Activated naive CD4-positive, alpha-beta T cell treated with anti-CD3 and anti-CD28 coated beads, Interleukin-2, amount 10 ng/mL, durations not matched to agents 7 days and 5 days (primary cell): Measurements from ENCODE around the gene UQCRC1.

Experiments used
- CTCF ChIA-PET: fragments of 350-600 bp; sonication (Branson Sonifier 250); formaldehyde crosslinking; loops from one replicate; lab custom pipeline; 2021; ENCODE audit warnings: antibody characterized with exemption; lab: Charles Lee
- DNase-seq: peaks from one replicate; pipeline ENCODE4 v3.0.0-alpha.2; 2020
- H3K27ac Mint-ChIP-seq: one replicate; pipeline ENCODE4 v1.8.0; 2021; ENCODE audit warnings: mild to moderate bottlenecking, moderate library complexity, mixed read lengths
- H3K27me3 Mint-ChIP-seq: one replicate; pipeline ENCODE4 v1.8.0; 2021; ENCODE audit warnings: mild to moderate bottlenecking, mixed read lengths
- H3K36me3 Mint-ChIP-seq: one replicate; pipeline ENCODE4 v1.8.0; 2021; ENCODE audit warnings: mixed read lengths
- H3K4me1 Mint-ChIP-seq: one replicate; pipeline ENCODE4 v1.8.0; 2021; ENCODE audit warnings: mixed read lengths
- H3K4me3 Mint-ChIP-seq: one replicate; pipeline ENCODE4 v1.8.0; 2021; ENCODE audit warnings: mild to moderate bottlenecking, moderate library complexity, mixed read lengths
- H3K9me3 Mint-ChIP-seq: one replicate; pipeline ENCODE4 v1.8.0; 2021; ENCODE audit warnings: mixed read lengths

UQCRC1 gene

DNA sequence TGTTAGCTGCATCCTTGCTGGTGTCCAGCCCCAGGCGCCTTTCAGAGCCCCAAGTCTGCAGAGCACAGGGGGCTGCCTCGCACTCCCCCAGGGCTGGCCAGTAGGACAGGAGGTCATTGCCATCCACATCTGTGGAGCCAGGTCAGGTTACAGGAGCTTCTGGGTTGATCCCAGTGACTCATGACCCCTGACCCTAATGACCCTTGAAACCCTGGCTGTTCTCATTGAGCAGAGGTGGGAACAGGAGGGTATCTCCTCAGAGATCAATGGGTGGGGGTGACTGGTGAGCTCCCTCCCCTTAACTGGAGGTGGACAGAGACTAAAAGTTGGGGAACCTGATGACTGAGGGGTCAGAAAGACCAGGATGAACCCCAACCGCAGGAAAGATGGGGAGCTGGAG lies 31.9 kb upstream of the UQCRC1 start:
- no peak for DNase-seq
- Mint-ChIP-seq H3K4me1 (peaks cover 8% of the 10 kb centered on the region), H3K36me3 (no peaks in the 10 kb centered on the region), H3K9me3 (no peaks in the 10 kb centered on the region), H3K27me3 (peaks cover 3% of the 10 kb centered on the region), H3K4me3 (no peak overlapping the region), H3K27ac (no peak overlapping the region)
- CTCF ChIA-PET: no interaction called here

GRCh38 chr3:48639944-48640606 lies 30.6 kb upstream of the UQCRC1 start:
- CTCF ChIA-PET: no interaction called here
- no peaks in the 10 kb centered on the region for H3K36me3 Mint-ChIP-seq
- no peak overlapping the region for H3K27ac Mint-ChIP-seq
- no peak overlapping the region for H3K4me3 Mint-ChIP-seq
- peaks cover 14% of the 10 kb centered on the region for H3K4me1 Mint-ChIP-seq
- H3K9me3 Mint-ChIP-seq: no peaks in the 10 kb centered on the region
- H3K27me3 Mint-ChIP-seq: peaks cover 3% of the 10 kb centered on the region
- no peak for DNase-seq

DNA sequence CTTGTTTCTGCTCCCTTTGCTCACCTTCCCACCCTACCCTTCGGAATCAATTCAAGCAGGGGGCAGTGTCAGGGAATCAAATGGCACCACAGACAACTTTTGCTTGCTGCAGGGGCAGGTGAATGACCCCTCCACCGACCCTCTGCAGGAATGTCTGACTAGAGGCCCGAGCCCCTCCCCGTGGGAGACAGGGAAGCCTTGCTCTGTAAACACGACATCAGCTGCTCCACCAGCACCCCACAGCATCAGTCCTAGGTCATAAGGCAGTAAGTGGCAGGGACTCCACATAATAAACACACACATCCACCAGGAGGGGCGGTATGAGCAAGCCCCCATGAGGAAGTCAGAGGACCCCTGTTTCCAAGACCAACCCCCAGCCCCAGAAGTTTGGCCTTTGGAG lies 27.9 kb upstream of the UQCRC1 start:
- peaks cover 28% of the 10 kb centered on the region for H3K4me1 Mint-ChIP-seq
- peaks cover 3% of the 10 kb centered on the region for H3K27me3 Mint-ChIP-seq
- CTCF ChIA-PET: no interaction called here
- no peaks in the 10 kb centered on the region for H3K9me3 Mint-ChIP-seq
- no peak overlapping the region for H3K27ac Mint-ChIP-seq
- peaks cover 6% of the 10 kb centered on the region for H3K36me3 Mint-ChIP-seq
- no peak for DNase-seq
- peak overlapping the region; percentile 48 for H3K4me3 Mint-ChIP-seq

- H3K27ac Mint-ChIP-seq: no peak overlapping the region
- H3K36me3 Mint-ChIP-seq: peaks cover 9% of the 10 kb centered on the region
- peak overlapping the region; percentile 87 for H3K4me3 Mint-ChIP-seq
- CTCF ChIA-PET: interaction anchor here (0.9 to 2.8 kb wide), 12 partner anchors 9 to 235 kb away, joined by 3 to 17 read pairs (median 6); partner anchors contain the start of gene PFKFB4
- H3K9me3 Mint-ChIP-seq: no peaks in the 10 kb centered on the region
- H3K27me3 Mint-ChIP-seq: peaks cover 3% of the 10 kb centered on the region
- H3K4me1 Mint-ChIP-seq: peaks cover 28% of the 10 kb centered on the region
- DNase-seq: no peak
These were observed 26.8 kb upstream of the UQCRC1 start for GRCh38 chr3:48636149-48636655.

DNA sequence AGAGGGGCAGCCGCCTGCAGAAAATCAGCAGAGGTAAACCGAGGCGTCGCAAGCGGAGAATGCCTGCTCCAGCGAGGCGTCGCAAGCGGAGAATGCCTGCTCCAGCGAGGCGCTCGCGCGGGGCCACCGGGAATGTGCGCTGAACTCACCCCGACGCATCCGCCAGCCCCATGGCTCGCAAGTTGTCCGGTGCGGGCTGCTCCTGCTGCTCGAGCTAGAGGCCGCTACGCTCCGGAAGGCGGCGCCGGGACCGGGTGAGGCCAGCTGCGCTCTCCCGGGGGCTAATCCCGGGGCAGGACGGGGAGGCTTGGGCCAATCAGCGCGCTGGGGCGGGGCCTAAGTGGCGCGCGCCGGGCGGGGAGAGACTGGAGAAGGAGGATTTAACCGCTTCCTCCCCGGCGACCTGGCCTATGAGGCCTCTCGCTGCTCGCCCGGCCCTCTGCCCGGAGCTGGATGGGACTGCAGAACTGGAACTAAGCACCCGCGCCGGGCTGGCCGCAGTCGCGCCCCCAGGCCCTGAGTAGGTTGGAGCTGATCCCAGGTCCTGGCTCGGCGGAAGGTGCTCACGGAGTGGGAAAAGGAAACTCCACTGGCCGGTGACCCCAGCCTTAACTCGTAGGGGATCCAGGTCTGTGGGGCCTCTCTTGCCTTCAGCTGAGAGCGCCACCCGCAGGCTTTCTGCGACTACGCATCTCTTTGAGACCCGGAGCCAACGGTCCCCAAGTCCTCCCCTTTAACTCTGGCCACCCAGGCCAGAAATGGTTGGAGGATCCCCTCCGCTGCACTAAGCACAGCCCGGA lies 26.0 kb upstream of the UQCRC1 start, which contains the start of gene SLC26A6:
Gene SLC26A6, minus strand, starts transcription at position 240 of the 800 bp plus-strand sequence. Its CDS starts 68 bp downstream, at position 172.
- Mint-ChIP-seq H3K4me3 (peak within 1 kb of the TSS; percentile 87), H3K4me1 (peaks cover 28% of the 10 kb centered on the region), H3K27me3 (peaks cover 3% of the 10 kb centered on the region), H3K27ac (peak within 1 kb of the TSS; percentile 87), H3K36me3 (peaks cover 12% of the 10 kb centered on the region), H3K9me3 (no peaks in the 10 kb centered on the region)
- CTCF ChIA-PET: interaction anchor here (1.2 to 2.8 kb wide), 12 partner anchors 10 to 235 kb away, joined by 3 to 17 read pairs (median 6); partner anchors contain the start of genes PFKFB4 and UCN2
- peak; percentile 97 for DNase-seq

DNA sequence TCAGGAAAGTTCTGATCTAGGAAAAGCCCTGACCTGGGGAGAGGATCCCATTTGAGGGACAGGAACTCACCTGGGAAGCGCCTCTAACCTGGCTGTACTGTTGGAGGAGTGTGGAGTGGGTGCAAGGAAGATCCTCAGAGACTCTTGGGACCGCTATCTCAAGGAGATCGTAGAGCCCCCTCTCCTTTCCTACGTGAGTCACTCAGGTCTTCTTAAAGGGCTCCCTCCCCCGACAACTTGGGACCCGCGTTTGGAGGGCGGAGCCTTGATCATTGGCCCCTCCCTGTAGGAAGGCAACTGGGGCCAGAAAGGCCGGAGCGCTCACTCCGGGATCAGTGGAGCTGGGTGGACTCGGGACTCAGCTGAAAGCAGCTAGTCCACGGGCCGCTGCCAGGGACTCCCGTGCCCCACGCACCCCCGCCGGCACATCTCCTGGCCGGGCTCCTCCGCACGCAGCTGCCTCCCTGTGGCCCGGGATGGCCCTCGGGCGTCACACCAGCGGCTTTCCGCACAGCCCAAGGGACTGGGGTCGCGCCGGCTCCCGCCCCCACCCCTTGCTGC lies 25.3 kb upstream of the UQCRC1 start:
- Mint-ChIP-seq H3K27ac (no peak overlapping the region), H3K4me3 (peak overlapping the region; percentile 87), H3K4me1 (peaks cover 28% of the 10 kb centered on the region), H3K9me3 (no peaks in the 10 kb centered on the region), H3K27me3 (peaks cover 2% of the 10 kb centered on the region), H3K36me3 (peaks cover 16% of the 10 kb centered on the region)
- DNase-seq: peak; percentile 71
- CTCF ChIA-PET: interaction anchor here (1.2 to 2.8 kb wide), 10 partner anchors 10 to 234 kb away, joined by 3 to 17 read pairs (median 8); partner anchors contain the start of genes PFKFB4 and UCN2

GRCh38 chr3:48633743-48634142 lies 24.3 kb upstream of the UQCRC1 start:
- peaks cover 28% of the 10 kb centered on the region for H3K4me1 Mint-ChIP-seq
- H3K4me3 Mint-ChIP-seq: peak overlapping the region; percentile 87
- H3K27ac Mint-ChIP-seq: no peak overlapping the region
- no peaks in the 10 kb centered on the region for H3K27me3 Mint-ChIP-seq
- H3K36me3 Mint-ChIP-seq: peaks cover 25% of the 10 kb centered on the region
- CTCF ChIA-PET: interaction anchor here (2.8 kb wide), 1 partner anchor 9 kb away, joined by 14 read pairs; no protein-coding TSS in a partner anchor
- DNase-seq: no peak
- H3K9me3 Mint-ChIP-seq: no peaks in the 10 kb centered on the region

GRCh38 chr3:48633256-48633655 lies 23.8 kb upstream of the UQCRC1 start:
- H3K27ac Mint-ChIP-seq: no peak overlapping the region
- CTCF ChIA-PET: no interaction called here
- H3K9me3 Mint-ChIP-seq: no peaks in the 10 kb centered on the region

DNA sequence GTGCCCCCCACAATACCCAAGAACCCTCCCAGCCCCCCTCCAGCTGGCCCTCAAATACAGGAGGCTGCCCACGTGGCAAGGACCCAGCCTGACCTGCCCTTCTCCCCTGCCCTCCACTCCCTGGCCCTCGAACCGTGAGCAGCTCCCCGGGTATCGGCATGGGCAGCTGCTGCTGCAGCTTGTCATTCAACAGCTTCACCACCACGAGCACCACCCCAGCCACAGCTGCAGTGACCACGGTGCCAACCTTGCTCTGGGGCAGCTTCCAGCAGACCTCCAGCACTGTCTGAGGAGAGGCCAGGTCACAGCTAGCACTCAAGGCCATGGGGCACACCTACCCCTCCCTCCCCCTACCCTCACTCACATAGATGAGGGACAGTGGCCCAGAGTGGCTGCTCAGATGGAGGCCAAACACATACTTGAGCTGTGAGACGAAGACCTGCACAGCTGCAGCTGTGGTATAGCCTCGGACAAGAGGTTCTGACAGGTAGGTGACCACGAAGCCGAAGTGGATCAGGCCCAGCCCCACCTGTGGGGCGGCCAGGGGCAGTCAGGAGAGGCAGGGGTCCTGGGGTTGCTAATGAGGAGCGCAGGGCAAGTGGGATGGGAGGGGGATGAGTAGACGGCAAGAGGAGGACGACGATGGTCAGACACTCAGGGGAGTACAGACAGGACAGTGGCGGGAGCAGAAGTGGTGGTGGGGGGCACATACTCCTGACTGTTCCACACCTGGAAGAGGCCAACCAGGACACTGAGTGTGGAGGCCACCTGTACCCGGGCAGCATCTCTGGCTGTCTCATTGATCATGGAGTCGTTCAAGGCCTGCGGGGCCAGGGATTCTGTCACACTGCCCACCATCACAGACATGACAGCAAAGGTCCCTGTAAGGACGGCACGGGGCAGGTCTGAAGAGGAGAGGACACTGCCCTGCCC lies 22.3 kb upstream of the UQCRC1 start:
- H3K4me3 Mint-ChIP-seq: no peak overlapping the region
- no peaks in the 10 kb centered on the region for H3K9me3 Mint-ChIP-seq
- peaks cover 21% of the 10 kb centered on the region for H3K4me1 Mint-ChIP-seq
- CTCF ChIA-PET: no interaction called here
- no peak overlapping the region for H3K27ac Mint-ChIP-seq
- H3K36me3 Mint-ChIP-seq: peaks cover 36% of the 10 kb centered on the region
- H3K27me3 Mint-ChIP-seq: no peaks in the 10 kb centered on the region
- DNase-seq: no peak

More at GRCh38 chr3:48633256-48633655, 23.8 kb upstream of the UQCRC1 start:
- no peak for DNase-seq
- peaks cover 26% of the 10 kb centered on the region for H3K36me3 Mint-ChIP-seq
- peak overlapping the region; percentile 37 for H3K4me3 Mint-ChIP-seq
- H3K27me3 Mint-ChIP-seq: no peaks in the 10 kb centered on the region
- H3K4me1 Mint-ChIP-seq: peaks cover 28% of the 10 kb centered on the region

DNA sequence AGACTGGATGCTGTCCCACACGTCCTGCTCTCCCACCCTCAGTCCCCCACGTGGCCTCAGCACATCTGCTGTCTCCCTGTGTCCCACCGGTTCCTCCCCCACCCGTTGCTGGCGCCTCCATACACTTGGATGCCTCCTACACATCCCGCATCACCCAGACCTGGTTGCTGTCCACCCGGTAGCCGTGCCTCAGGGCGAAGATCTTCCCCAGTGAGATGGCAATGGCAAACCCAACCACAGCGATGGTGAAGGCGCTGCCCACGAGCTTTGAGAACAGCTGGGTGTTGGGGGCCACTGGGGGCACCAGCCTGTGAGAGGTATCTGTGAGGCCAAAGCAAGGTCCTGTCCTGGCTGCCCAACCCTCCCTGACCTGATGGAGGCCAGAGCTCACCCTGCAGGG lies 21.4 kb upstream of the UQCRC1 start:
- H3K4me3 Mint-ChIP-seq: no peak overlapping the region
- H3K36me3 Mint-ChIP-seq: peaks cover 41% of the 10 kb centered on the region
- H3K27ac Mint-ChIP-seq: no peak overlapping the region
- DNase-seq: no peak
- H3K4me1 Mint-ChIP-seq: peaks cover 14% of the 10 kb centered on the region
- CTCF ChIA-PET: no interaction called here
- H3K9me3 Mint-ChIP-seq: no peaks in the 10 kb centered on the region
- no peaks in the 10 kb centered on the region for H3K27me3 Mint-ChIP-seq

DNA sequence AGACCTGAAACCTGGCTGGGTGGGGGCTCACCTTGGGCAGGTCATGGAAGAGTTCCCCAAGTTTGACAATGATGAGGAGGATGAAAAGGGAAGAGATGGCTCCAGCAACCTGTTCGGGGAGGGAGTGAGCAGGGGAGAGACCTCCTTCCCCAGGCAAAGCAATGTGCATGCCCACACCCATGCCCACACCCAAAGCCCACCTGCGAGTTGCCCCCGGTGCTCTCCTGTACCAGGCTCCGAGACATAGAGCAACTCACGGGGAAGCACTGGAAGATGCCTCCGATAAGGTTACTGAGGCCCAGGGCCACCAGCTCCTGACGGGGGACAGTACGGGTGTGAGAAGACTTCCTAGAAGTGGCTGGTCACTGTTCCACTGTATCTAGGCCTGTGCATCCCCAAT lies 21.0 kb upstream of the UQCRC1 start:
- peaks cover 41% of the 10 kb centered on the region for H3K36me3 Mint-ChIP-seq
- DNase-seq: no peak
- peaks cover 14% of the 10 kb centered on the region for H3K4me1 Mint-ChIP-seq
- H3K27me3 Mint-ChIP-seq: no peaks in the 10 kb centered on the region
- H3K9me3 Mint-ChIP-seq: no peaks in the 10 kb centered on the region
- no peak overlapping the region for H3K27ac Mint-ChIP-seq
- H3K4me3 Mint-ChIP-seq: no peak overlapping the region
- CTCF ChIA-PET: no interaction called here

- no peak for DNase-seq
- H3K36me3 Mint-ChIP-seq: peaks cover 43% of the 10 kb centered on the region
- CTCF ChIA-PET: no interaction called here
- no peak overlapping the region for H3K4me3 Mint-ChIP-seq
- H3K27ac Mint-ChIP-seq: no peak overlapping the region
- no peaks in the 10 kb centered on the region for H3K27me3 Mint-ChIP-seq
- H3K9me3 Mint-ChIP-seq: no peaks in the 10 kb centered on the region
- peaks cover 16% of the 10 kb centered on the region for H3K4me1 Mint-ChIP-seq
These were observed 20.4 kb upstream of the UQCRC1 start for GRCh38 chr3:48629894-48630293.

- peaks cover 50% of the 10 kb centered on the region for H3K36me3 Mint-ChIP-seq
These were observed 19.0 kb upstream of the UQCRC1 start for GRCh38 chr3:48628277-48629017.

More at GRCh38 chr3:48628277-48629017, 19.0 kb upstream of the UQCRC1 start:
- Mint-ChIP-seq H3K4me3 (no peak overlapping the region), H3K4me1 (peaks cover 17% of the 10 kb centered on the region), H3K9me3 (no peaks in the 10 kb centered on the region), H3K27ac (no peak overlapping the region), H3K27me3 (no peaks in the 10 kb centered on the region)
- CTCF ChIA-PET: no interaction called here
- no peak for DNase-seq
